Psoas muscle (tissue), 8 donors: ENCODE results near the gene MAMSTR. TPM values are rescaled to one million over a fixed set of nuclear protein-coding genes. Genes with fewer than 3 reads are reported as not detected.

Experiments used
- ATAC-seq, 4 donors: fragments of 200-7000 bp; cut with Tn5 transposase; one replicate each; pipeline ENCODE4 v1.9.1; 2020; ENCODE audit warnings: moderate library complexity in 3 of 4, mild to moderate bottlenecking in 2 of 4
- DNase-seq, 2 donors: peaks; one replicate each; pipeline ENCODE4 v3.0.0-alpha.2; 2020
- H3K27ac ChIP-seq: fragments of 200-600 bp; one replicate; pipeline ENCODE4 v1.8.0; 2022
- H3K27me3 ChIP-seq, 3 donors: fragments of 200-600 bp in 1 of 3; one replicate each; pipeline versions ENCODE4 v1.6.1 to v1.8.0; 2013 to 2022; ENCODE audit warnings: low read length in 2 of 3, mild to moderate bottlenecking in 2 of 3, moderate library complexity in 1 of 3; ENCODE audit not compliant: insufficient read depth in 3 of 3
- H3K36me3 ChIP-seq, 2 donors: fragments of 200-600 bp in 1 of 2; one replicate each; pipeline versions ENCODE4 v1.6.1 to v1.8.0; 2013 to 2022; ENCODE audit warnings: low read depth in 1 of 2, mild to moderate bottlenecking in 1 of 2, moderate library complexity in 1 of 2; ENCODE audit not compliant: insufficient read depth in 1 of 2
- H3K4me1 ChIP-seq: fragments of 200-600 bp; one replicate; pipeline ENCODE4 v1.8.0; 2022
- H3K4me3 ChIP-seq: fragments of 200-600 bp; one replicate; pipeline ENCODE4 v1.8.0; 2022; ENCODE audit warnings: mild to moderate bottlenecking
- H3K9me3 ChIP-seq: fragments of 200-600 bp; one replicate; pipeline ENCODE4 v1.8.0; 2022
- CTCF ChIP-seq: fragments of 200-600 bp; IDR thresholded peaks from one replicate; pipeline ENCODE4 v1.8.0; 2022; ENCODE audit warnings: antibody characterized with exemption
- WGBS, 3 donors: extraction: QIAGEN DNeasy Blood & Tissue Kit; methylation state at CpG; one replicate each; pipeline versions ENCODE4 v1.1.6 to v1.1.7; 2013; 5-methylcytosine and 5-hydroxymethylcytosine counted together
- intact Hi-C, 2 donors: fragments of 100-400 bp; cut with DNase I; formaldehyde crosslinking; loops; one replicate each; pipeline versions ENCODE4 v1.11.0 to v1.14.2; 2022
- polyA plus RNA-seq, 3 donors: library from polyadenylated mRNA; stranded (reverse); fragments of 200-250 nt; gene quantifications; one replicate each; pipeline ENCODE4 v1.2.3, GENCODE V29; 2013
- total RNA-seq, 4 donors: library from RNA; stranded (reverse); fragmentation: NEBNext Ultra II Directional in 2 of 4; extraction: Animal tissue kit (Norgen Biotek cat#: 25700) in 2 of 4; gene quantifications; one replicate each; pipeline versions ENCODE4 v1.2.1 to v1.2.4, GENCODE V29; 2021 to 2023
- donor health status: healthy with polysubstance abuse.
- donor health status: DM: no; HTN: no; CAD: no; lungs with moderate emphysema.
- donor health status: Bipolar disorder and iron deficiency.
- donor health status: healthy.
- donor health status: DM: yes; HTN: yes; CAD: no.
- donor health status: DM: no; HTN: no; CAD: no.
- donor health status: DM: no; HTN: no; CAD: no.
- donor health status: DM: yes; HTN: yes; CAD: no.

MAMSTR gene
- total and polyA plus RNA-seq, 7 donors = 3.1 to 50.9 (median 10.5) TPM

GRCh38 chr19:48760504-48761205 lies 41.1 kb upstream of the MAMSTR start:
- Histone ChIP-seq H3K4me3 (no peak overlapping the region), H3K4me1 (peaks cover 14% of the 10 kb centered on the region), H3K36me3 (no peaks in the 10 kb centered on the region), H3K9me3 (no peaks in the 10 kb centered on the region), H3K27ac (peak overlapping the region; percentile 46), H3K27me3 (no peaks in the 10 kb centered on the region)
- 67 to 68% (median 67%) methylated on average over 16 of the region's 16 CpGs for WGBS, 3 donors
- no peak for TF ChIP-seq CTCF
- no peak for DNase-seq
- ATAC-seq = peak in 2 of 4 donors; percentile 28 to 32
- intact Hi-C loops = no loop called here

GRCh38 chr19:48757741-48758144 lies 38.2 kb upstream of the MAMSTR start:
- H3K36me3 ChIP-seq = no peaks in the 10 kb centered on the region
- H3K27ac ChIP-seq = no peak overlapping the region
- no peak for TF ChIP-seq CTCF
- ATAC-seq (no peak), DNase-seq (no peak)
- 91 to 94% (median 92%) methylated on average over 14 of the region's 14 CpGs for WGBS, 3 donors
- H3K27me3 ChIP-seq = no peaks in the 10 kb centered on the region
- intact Hi-C loops = no loop called here
- no peaks in the 10 kb centered on the region for H3K9me3 ChIP-seq
- H3K4me1 ChIP-seq = peaks cover 24% of the 10 kb centered on the region
- no peak overlapping the region for H3K4me3 ChIP-seq

- no peak overlapping the region for H3K4me3 ChIP-seq
- 84 to 92% (median 89%) methylated on average over 12 of the region's 12 CpGs for WGBS, 3 donors
- DNase-seq (no peak), ATAC-seq (no peak)
- no peaks in the 10 kb centered on the region for H3K36me3 ChIP-seq
- peaks cover 26% of the 10 kb centered on the region for H3K4me1 ChIP-seq
- H3K9me3 ChIP-seq = no peaks in the 10 kb centered on the region
- no peaks in the 10 kb centered on the region for H3K27me3 ChIP-seq
- no peak overlapping the region for H3K27ac ChIP-seq
- no peak for TF ChIP-seq CTCF
- intact Hi-C loops = no loop called here
These were observed 37.7 kb upstream of the MAMSTR start for GRCh38 chr19:48757089-48757675.

GRCh38 chr19:48756686-48757085 lies 37.2 kb upstream of the MAMSTR start:
- H3K27ac ChIP-seq = no peak overlapping the region

More at GRCh38 chr19:48756686-48757085, 37.2 kb upstream of the MAMSTR start:
- Histone ChIP-seq H3K9me3 (no peaks in the 10 kb centered on the region), H3K36me3 (no peaks in the 10 kb centered on the region), H3K4me1 (peaks cover 26% of the 10 kb centered on the region), H3K27me3 (no peaks in the 10 kb centered on the region), H3K4me3 (no peak overlapping the region)
- DNase-seq = no peak
- TF ChIP-seq CTCF = no peak
- 83 to 86% (median 86%) methylated on average over 8 to 9 of the region's 9 CpGs for WGBS, 3 donors
- no peak for ATAC-seq
- intact Hi-C loops = no loop called here
